Stimulated activated CD4-positive, alpha-beta T cell treated with anti-CD3 and anti-CD28 coated beads, Interleukin-4, amount 100 ng/mL, for 1 hour (primary cell): ENCODE data around the gene FBXL7.

Source experiments
- DNase-seq: peaks from one replicate; pipeline ENCODE4 v3.0.0-alpha.2; 2020

FBXL7 gene

DNA sequence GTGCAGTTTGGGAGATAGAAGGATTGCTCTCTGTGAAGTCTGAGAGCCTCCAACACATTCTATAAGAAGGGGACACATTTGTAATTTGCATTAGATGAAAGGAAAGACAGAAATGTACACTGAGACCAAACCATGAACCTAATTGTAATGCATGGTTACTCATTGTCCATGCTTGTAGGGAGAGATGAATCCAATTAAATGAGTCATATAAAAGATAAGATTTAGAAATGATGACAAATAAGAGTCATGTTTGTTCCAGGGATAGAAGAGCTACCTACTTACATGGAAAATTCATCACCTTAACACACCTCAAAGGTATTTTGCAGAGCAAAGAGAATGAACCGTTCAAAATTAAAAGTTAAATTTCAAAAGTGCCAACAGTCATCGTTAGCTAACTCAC, 85.1 kb downstream of the FBXL7 start:
- no peak for DNase-seq

DNA sequence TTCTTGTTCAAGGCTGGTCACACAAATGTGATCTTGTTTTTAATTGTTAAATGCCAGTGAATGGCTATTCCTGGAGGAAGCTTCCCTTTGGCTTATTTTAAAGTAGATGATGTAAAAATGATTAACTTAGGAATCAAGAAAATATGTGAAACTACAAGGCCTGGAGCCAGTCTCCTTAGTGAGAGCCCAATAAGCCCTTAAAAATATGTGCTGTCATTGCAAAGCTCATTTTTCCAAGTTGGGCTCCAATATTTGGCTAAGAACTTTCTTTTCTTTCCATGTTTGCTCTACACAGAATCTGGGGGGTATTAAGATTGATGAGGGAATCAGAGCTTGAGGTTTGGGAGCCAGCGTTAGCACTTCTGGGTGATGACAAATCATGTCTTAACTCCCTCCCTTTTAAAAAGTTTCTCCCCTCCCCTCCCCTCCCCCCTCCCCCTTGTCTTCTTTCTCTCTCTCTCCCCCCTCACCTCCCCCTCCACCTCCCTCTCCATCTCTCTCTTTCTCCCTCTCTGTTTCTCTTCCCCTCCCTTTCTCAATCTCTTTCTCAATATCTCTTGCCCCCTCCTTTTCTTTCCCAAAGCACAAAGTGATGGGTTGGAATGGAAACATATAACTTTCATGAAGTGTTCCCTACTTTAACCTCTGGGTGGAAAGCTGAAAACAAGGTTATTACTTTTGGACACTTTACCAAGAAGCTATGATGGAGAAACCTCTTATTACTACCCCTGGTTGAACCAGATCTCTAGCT, 86.0 kb downstream of the FBXL7 start:
- no peak for DNase-seq

DNA sequence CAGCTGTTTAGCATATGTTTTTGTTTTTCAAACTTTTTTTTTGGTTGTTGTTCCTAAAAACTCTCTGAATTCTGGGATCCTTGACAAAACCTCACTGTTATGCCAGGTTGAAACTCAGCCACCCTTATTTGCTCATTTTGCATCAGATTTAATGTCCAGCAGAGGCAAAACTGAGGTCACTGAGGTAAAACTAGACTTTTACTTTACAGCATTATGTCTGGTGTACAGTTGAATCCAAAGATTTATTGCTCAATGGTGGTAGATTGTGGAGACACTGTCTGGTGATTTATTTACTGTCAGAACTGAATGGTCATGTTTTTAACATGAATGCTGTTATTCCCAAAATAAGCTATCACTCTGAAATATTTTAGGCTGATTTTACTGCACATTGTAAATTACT, 87.9 kb downstream of the FBXL7 start:
- DNase-seq, result no peak

DNA sequence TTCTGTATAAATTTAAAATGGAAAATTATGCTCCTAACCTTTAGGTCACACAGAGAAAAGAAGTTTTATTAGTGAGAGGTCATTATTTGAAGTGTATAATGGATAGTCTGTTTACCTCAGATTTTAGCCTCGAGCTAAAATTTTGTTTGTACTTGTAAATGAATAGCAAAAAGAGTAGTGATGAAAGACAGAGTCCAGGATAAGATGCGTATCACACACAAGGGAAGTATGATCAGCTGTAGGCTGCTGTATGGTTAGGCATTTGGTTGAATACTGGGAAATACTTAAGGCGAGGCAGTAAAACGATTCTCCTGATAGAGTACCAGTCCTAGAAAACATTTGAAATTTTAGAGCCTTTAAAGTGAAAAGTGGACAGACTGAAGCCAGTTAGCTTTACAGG, 92.7 kb downstream of the FBXL7 start:
- DNase-seq, result no peak

DNA sequence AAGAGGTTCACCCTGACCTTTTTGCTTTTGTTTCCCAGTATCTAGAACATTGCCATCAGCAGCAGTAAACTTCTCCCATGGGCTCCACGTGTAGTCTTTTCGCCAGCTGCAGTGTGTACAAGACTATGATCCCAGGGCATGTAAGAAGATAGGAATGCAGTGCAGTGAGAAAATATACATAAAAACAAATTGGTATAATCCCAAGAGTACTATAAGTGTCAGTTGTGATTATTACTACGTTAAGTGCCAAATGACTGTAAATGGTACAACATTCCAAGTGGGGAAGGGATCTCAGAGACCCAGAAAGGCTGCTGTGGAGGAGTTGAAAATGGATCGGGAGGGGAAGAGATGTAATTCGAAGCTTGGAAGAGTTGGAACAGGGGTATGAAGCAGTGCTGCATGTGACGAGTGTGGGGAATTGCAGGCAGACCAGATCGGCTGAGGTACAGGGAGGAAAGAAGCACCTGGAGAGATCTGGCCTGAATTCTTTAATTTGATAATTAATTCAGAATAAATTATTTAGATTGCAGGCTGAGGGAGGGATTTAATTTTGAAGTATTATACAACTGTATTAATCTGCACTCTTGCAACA, 95.1 kb downstream of the FBXL7 start:
- no peak for DNase-seq

DNA sequence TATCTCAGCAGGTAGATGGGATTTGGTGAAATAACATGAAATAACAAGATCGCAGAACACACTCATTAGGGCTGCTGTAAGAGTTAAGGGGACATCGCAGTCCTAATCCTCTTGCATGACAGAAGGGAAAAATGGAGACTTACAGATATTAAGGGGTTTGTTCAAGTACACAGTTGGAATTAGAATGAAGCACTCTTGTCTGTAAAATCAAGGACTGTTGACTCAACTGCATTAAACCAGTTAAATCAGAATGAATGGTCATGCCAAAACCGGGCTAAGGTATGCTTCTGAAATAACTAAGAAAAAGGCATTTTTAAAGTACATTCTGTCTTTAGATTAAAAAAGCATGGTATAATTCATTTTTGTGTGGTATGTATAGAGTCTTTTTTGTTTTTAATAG, 95.9 kb downstream of the FBXL7 start:
- DNase-seq, result no peak

DNA sequence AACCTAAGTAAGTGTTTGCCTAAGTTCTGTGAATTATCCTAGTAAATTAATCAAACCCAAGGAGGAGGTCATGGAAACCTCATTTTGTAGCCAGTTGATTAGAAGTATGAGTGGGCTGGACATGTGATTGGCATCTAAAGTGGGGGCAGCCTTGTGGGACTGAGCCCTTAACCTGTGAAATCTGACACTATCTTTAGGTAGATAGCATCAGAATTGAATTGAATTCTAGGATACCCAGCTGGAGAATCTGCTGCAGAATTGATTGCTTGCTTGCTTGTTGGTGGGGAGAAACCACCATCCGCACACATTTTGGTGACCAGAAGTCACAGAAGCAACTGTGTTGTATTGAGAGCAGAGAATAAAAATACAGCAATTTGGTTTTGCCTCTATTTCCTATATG, 97.0 kb downstream of the FBXL7 start:
- no peak for DNase-seq

DNA sequence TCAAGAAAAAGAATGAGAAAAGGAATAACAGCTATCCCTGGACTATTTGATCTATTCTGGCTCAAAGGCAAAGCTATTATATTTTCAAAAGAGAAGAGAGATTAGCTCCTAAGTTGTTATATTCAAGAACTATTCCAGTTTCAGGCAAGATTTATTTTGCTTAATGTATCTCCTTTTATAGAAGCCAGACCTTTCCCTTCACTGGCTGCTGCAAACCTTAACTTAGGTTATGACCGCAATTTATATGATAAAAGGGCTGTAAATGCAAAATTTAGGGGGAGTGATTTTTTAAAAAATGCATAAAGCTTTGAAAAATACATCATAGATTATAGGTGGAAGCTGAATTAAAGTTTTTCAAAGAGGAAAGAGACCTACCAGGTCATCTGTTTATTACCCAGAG, 97.8 kb downstream of the FBXL7 start:
- no peak for DNase-seq

DNA sequence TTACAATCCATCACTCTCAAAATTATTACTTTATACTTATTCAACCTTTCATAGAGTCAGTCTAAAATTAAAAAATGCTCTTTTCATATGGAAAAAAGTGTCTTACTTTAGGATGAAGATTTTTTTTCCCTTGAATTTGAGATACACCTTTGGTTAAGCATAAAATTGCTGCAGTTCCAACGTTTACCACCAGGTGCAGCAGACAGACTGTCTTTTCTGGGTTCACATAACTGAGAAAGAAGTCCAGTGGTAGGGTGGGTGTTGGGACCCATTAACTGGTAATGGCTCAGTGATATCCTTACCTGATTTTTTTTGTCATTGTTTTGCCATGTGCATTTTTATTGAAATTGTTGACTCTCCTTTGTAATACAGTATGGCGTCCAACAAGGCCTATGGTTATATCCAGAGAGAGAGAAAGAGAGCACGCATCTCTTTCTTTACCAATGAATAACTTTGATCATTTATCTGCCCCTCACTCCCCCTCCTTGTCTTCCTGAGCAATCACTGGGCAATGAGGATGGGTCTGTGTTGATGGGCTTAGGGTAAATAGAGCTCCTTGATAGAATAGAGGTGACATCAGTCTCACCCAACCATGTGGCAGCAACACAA, 98.4 kb downstream of the FBXL7 start:
- no peak for DNase-seq

DNA sequence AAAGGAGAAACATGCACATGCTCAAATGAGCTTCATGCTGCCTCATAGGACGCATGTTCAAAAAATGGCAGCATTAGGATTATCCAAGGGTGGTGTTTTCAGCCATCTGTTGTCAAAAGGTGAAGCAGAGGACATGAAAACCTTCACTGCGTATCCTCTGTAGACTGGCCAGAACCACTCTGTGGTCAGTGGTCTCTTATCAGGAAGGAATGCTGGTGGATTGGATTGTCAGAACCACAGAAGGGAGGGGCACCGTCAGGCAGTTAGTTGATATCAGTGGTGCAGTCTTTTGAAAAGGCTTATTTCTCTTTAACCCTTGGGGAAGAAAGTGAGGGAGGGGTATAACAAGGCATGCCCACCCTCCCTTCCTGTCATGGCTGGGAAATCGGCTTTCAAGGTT, 100.1 kb downstream of the FBXL7 start:
- DNase-seq, result no peak

DNA sequence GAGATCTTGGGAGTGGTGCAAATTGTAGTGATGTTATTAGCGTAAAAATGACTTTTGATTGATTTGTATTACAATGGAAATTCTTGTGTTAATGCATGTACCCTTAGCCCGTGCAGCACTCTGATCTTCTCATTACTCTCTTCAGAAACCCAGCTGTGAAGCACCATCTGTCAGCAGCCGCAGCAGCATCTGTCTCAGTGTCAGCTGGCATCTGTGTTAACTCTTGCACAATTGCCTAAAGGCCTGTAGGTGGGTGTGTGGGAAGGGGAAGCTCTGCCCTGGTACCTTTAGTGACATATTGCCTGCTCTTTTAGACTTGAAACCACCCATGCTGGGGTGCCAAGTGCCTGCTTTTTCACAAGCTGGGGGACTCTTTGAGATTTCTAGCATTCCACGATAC, 101.3 kb downstream of the FBXL7 start:
- no peak for DNase-seq

DNA sequence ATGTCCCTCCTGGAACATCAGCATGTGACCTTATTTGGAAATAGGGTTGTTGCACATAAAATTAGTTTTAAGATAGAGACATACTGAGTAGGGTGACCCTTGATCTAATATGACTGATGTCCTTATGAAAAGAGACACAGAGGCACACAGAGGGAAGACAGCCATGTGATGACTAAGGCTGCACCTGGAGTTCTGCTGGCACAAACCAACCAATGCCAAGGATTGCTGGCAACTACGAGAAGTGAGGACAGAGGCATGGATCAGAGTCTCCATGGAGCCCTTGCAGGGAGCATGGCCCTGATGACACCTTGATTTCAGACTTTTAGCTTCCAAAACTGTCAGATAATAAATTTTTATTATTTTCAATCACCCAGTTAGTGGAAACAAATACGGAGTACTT, 101.9 kb downstream of the FBXL7 start:
- no peak for DNase-seq

DNA sequence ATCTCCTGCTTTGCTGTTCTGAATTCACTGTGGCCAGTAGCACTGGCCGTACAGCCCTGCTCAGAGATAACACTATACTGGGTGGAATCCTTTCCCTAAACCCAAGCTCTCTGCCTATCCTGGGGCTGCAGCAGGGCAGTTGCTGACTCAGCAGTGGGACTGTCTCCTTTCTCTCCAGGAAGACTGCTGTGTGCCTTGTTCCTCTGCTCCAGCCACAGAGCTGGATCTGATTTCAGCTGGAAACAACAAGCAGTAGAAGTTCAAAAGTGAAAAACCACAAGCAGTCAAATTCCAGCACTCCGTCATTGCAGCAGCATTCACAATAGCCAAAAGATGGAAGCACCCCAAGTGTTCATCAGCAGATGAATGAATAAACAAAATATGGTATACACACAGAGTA, 105.0 kb downstream of the FBXL7 start:
- no peak for DNase-seq

DNA sequence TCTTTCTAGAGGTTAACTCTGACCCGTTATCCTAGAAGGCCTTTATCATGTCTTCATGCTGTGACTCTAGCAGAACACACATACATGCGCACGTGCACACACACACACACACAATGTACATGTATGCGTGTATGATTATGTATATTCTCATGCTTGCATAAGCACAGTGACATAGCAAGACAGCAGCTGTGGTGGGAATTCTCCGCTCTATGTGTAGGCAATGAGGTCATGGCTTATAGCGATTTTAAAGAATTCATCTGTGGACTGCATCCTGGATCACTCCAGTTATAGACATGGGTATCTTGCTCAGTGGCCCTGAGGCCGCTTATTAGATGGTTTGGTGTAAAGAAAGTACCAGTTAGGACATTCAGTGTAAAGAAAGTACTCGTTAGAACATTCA, 106.2 kb downstream of the FBXL7 start:
- no peak for DNase-seq

DNA sequence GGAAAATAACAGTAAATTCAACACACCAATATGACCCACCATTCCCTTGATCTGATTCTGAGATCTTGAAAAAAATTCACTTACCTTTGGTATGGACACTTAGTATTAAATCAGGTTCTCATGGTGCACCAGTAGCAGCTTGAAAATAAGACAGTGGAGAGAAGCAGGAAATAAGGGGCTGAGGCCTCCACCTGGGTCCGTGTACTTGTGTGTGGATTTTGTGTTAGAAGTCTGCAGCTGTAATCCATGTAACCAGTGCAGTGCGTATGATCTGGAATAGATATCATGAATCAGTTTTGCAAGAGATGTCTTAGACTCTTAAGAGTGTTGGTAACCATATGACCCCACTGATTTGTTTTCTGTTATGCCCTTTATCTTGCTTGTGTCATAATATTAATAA, 107.1 kb downstream of the FBXL7 start:
- no peak for DNase-seq

DNA sequence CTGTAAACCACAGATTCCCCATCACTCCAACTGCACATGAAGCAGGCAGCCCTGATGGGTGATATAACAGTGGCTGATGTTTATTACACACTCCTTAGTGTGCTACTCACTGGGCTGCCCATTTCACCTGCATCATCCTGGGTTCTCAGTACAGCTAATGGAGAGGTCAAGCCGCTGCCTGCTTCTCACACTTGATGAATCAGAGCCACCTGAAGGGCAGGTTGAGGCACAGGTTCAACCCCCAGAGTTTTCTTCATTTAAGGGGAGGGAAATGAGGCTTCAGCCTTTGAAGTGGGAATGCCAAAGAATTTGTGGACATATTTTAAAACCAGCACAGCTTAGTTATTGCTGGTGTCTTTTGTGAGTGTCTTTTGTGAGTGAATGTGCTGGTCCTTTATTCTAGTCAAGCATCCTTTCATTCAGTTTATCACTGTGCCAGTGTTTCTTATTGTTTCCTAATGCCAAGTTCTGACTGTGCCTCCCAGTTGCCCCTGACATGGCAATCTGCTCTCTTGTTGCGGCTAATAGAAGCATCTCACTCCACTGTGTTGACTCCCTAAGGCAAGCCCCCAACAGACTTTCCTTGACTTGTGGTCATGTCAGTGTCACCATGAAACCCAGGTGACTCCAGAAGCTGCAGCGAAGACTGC, 109.2 kb downstream of the FBXL7 start:
- no peak for DNase-seq

DNA sequence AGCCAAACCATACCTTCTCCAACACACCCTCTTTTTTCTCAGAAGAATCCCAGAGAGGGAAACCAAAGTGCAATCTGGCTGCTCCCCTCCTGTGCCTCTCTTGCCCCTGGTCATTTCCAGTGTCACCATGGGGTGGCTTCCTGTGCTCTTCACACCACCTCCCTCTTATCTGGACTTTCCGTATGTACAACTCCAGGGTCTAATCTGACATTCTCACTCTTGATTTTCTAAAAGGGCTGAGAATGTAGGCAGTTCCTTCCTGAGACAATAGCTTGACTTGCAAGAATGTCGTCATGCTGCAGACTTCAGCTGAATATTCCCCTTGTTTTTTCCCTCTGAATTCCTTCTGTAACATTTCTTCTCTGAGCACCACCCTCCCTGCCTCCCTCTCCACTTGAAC, 110.2 kb downstream of the FBXL7 start:
- no peak for DNase-seq

DNA sequence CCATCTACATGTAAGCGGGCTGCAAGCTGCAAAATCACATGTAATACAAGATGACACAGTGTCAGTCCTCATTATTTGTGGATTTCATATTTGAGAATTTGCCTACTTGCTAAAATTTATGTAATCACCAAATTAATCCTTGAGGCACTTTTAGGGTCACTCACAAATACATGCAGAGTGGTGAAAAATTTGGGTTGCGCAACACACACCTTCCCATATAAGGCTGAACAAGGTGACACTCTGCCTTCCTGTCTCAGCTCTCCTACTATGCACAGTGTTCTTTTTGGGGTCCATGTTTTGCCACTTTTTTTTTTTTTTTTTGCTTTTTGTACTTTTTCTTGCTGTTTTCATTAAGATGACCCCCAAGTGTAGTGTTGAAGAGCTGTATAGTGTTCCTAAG, 111.0 kb downstream of the FBXL7 start:
- no peak for DNase-seq

DNA sequence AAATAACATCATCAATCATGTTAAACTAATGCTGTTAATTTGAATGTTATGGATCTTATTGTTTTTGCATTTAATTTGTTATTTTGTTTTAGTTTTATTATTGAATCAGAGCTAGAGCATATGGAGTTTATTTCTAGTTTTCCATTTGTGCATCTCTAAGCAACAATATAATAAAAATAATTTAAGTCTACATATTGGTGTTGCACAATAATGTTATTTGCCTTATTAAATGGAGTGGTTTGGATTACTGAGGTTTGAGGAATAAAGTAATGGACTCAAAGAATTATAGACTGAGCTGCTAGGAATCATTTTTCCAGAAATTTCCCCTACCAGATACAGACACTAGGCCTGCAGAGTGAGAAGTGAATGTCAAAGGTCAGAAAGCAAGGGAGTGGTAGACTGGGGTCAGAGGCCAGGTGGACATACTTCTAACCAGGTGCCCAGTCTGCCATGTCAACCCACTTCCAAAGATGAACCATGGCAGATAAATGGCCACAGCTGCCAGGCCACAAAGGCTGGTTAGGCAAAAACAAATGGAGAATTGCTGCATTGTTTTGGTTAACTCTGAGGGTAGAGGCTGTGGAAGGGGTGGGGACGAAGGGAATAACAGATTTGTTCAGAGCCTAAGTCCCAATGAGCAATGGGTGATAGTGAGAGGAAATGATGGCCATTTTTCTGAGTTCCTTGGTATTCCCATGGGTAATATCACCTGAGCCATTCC, 113.1 kb downstream of the FBXL7 start:
- no peak for DNase-seq

DNA sequence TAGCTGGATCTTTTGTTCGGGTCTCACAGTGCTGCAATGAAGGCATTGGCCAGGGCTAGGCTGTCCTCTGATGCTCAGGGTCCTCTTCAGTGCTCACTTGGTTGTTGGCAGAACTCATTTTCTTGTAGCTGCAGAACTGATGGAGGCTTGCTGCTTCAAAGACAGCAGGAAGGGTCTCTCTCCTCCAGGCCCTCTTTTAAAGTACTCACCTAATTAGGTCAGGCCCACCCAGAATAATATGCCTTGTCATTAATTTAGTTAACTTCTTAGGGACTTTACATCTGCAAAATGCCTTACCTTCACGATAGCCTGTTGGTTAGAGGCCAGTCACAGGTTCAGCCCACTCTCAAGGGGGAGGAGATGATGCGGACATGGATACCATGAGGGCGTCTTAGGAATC, 114.7 kb downstream of the FBXL7 start:
- DNase-seq, result no peak

DNA sequence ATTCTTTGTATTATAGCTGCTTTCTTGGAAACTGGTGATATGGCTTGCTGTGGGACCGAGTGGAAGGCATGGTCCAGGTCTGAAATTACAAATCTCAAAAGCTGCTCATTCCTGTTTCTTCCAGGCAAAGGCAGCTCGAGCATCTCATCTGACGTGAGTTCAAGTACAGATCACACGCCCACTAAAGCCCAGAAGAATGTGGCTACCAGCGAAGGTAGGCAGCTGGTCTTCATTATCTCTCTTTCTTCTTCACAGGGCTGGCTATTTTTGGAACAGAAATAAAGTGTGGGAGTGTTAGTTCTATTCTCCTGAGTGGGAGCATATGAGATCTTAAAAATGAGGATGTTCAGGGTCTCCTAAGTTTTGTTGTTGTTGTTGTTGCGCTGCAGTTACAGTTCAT, 115.9 kb downstream of the FBXL7 start:
- no peak for DNase-seq

DNA sequence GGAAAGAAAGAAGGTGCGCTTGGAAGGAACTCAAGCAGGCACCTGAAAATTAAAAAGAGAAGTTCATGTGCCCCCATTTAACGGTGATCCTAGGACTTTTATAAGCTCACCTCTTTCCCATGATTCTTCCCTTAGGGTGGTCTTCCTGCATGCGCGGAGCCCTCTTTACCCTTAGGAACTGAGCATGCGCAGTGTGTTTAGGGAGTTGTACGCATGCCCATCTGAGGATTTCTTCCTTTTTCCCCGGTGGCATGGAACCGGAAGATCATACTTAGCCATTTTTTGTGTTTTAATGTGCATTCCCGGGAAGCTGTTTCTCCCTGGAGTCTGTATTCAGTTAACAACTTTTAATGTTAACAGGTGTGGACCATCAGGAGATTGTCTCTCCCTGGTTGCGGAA, 119.0 kb downstream of the FBXL7 start:
- DNase-seq, result no peak

DNA sequence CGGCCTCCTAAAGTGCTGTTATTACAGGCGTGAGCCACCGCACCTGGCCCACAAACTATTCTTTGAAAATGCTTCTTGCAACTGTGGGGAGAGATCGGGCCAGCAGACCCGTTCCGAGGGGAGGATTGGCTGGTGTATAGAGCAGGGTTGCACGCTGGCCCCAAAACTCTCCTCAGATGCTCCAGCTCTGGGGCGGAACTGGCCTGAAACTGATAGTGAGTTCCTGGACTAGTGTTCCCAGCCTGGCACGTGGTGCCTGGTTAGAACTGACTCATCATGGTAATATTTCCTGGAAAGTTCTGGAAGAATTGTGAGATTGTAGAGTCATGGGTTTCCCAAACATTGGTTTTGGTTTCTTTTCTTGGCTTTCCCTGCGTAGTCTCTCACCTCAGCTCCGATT, 120.5 kb downstream of the FBXL7 start:
- DNase-seq, result no peak

DNA sequence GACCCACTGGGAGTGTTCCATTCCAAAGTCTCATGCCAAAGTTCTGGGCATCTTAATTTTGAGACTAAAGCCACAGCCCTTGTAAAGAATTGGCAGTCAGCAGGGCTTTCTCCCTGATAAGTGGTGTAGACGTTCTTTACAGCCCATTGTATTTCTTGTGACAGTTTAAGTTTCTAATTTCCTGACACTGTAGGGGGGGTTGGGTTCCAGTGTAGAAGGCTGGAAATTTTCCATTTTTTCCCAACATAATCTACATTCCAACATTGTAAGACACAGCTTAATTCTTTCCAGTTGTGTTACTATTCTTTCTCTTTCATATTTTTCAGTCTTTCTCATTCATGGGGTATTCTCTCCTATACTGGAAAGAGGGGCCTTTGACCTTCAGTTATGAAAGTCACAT, 121.1 kb downstream of the FBXL7 start:
- DNase-seq, result no peak
